Stimulated activated CD4-positive, alpha-beta T cell treated with anti-CD3 and anti-CD28 coated beads, Interleukin-1b, Interleukin-23, amount 100 ng/mL, for 24 hours (primary cell): Measurements from ENCODE around the gene DOK6.
"Not testable (repeated sequence)": the region's sequence is repeated elsewhere in the genome, so short reads cannot be mapped to it uniquely, and the experiment has no call there.

ENCODE experiments used
- DNase-seq, 4 experiments: peaks; one replicate each; pipeline ENCODE4 v3.0.0-alpha.2; 2020; ENCODE audit warnings: low read depth in 4 of 4, low spot score in 1 of 4

The DOK6 gene

GRCh38 chr18:69853051-69853450 is 452.4 kb downstream of the DOK6 start:
- DNase-seq = no peak

- DNase-seq = no peak
Measured at GRCh38 chr18:69854455-69854854, 453.8 kb downstream of the DOK6 start.

- no peak for DNase-seq
Measured at GRCh38 chr18:69858897-69859296, 458.2 kb downstream of the DOK6 start.

GRCh38 chr18:69864802-69865201 is 464.1 kb downstream of the DOK6 start:
- DNase-seq = not testable (repeated sequence)

- no peak for DNase-seq
Measured at GRCh38 chr18:69865776-69866175, 465.1 kb downstream of the DOK6 start.

- DNase-seq = no peak
Measured at GRCh38 chr18:69866212-69866611, 465.5 kb downstream of the DOK6 start.

- no peak for DNase-seq
Measured at GRCh38 chr18:69870736-69871135, 470.0 kb downstream of the DOK6 start.

GRCh38 chr18:69871363-69871762 is 470.7 kb downstream of the DOK6 start:
- DNase-seq = no peak

GRCh38 chr18:69872661-69873060 is 472.0 kb downstream of the DOK6 start:
- DNase-seq = no peak

- no peak for DNase-seq
Measured at GRCh38 chr18:69874058-69874457, 473.4 kb downstream of the DOK6 start.

GRCh38 chr18:69876490-69876889 is 475.8 kb downstream of the DOK6 start:
- no peak for DNase-seq

- no peak for DNase-seq
Measured at GRCh38 chr18:69878213-69878933, 477.7 kb downstream of the DOK6 start.

- DNase-seq = not testable (repeated sequence)
Measured at GRCh38 chr18:69879051-69879450, 478.4 kb downstream of the DOK6 start.

GRCh38 chr18:69880083-69880482 is 479.4 kb downstream of the DOK6 start:
- no peak for DNase-seq

- DNase-seq = no peak
Measured at GRCh38 chr18:69882965-69883668, 482.4 kb downstream of the DOK6 start.

- no peak for DNase-seq
Measured at GRCh38 chr18:69883781-69884180, 483.1 kb downstream of the DOK6 start.

- no peak for DNase-seq
Measured at GRCh38 chr18:69885355-69885754, 484.7 kb downstream of the DOK6 start.

GRCh38 chr18:69885841-69886531 is 485.3 kb downstream of the DOK6 start:
- DNase-seq = no peak

GRCh38 chr18:69887256-69887655 is 486.6 kb downstream of the DOK6 start:
- no peak for DNase-seq

- DNase-seq = no peak
Measured at GRCh38 chr18:69889009-69889408, 488.3 kb downstream of the DOK6 start.

- no peak for DNase-seq
Measured at GRCh38 chr18:69890558-69890957, 489.9 kb downstream of the DOK6 start.

GRCh38 chr18:69894467-69894866 is 493.8 kb downstream of the DOK6 start:
- no peak for DNase-seq
